Skeletal muscle tissue (tissue), 4 donors: ENCODE data around the gene PCBP2. TPM values are rescaled to one million over a fixed set of nuclear protein-coding genes. Genes with fewer than 3 reads are reported as not detected.
A peak's percentile ranks its signal among the peaks of the same experiment; 100 is the strongest.
"Not testable (repeated sequence)": the region's sequence is repeated elsewhere in the genome, so short reads cannot be mapped to it uniquely, and the experiment has no call there.

Experiments
- H3K27ac ChIP-seq: one replicate; pipeline ENCODE4 v1.7.0; 2013; ENCODE audit warnings: mild to moderate bottlenecking, low read depth, low read length, inconsistent platforms
- H3K27me3 ChIP-seq, 3 donors: one replicate each; pipeline ENCODE4 v1.7.0; 2013; ENCODE audit warnings: low read length in 3 of 3; ENCODE audit not compliant: control insufficient read depth in 3 of 3, insufficient read depth in 3 of 3
- H3K36me3 ChIP-seq, 3 donors: one replicate each; pipeline ENCODE4 v1.7.0; 2013; ENCODE audit warnings: low read length in 3 of 3; ENCODE audit not compliant: control insufficient read depth in 3 of 3, insufficient read depth in 3 of 3
- H3K4me1 ChIP-seq, 3 donors: one replicate each; pipeline ENCODE4 v1.7.0; 2013; ENCODE audit warnings: low read length in 3 of 3, mild to moderate bottlenecking in 3 of 3; ENCODE audit not compliant: control insufficient read depth in 3 of 3, insufficient read depth in 3 of 3
- H3K4me3 ChIP-seq, 3 donors: one replicate each; pipeline ENCODE4 v1.7.0; 2013; ENCODE audit warnings: low read length in 3 of 3
- H3K9ac ChIP-seq, 3 donors: one replicate each; pipeline ENCODE4 v1.7.0; 2013; ENCODE audit warnings: low read length in 3 of 3, mild to moderate bottlenecking in 3 of 3, moderate library complexity in 2 of 3, low read depth in 1 of 3
- H3K9me3 ChIP-seq, 3 donors: one replicate each; pipeline ENCODE4 v1.7.0; 2013; ENCODE audit warnings: low read length in 3 of 3; ENCODE audit not compliant: control insufficient read depth in 3 of 3
- total RNA-seq: library from RNA; depleted of rRNA; stranded (reverse); fragments of >200 nt; gene quantifications from one replicate; pipeline ENCODE4 v1.2.3, GENCODE V29; 2014
- donor health status: Osteomylitis.

The PCBP2 gene
- total RNA-seq, 1 donor from 2014 or later = 281 TPM

- H3K27me3 ChIP-seq, H3K9me3 ChIP-seq, H3K27ac ChIP-seq, H3K9ac ChIP-seq, H3K4me3 ChIP-seq: not testable (repeated sequence)
- Histone ChIP-seq H3K4me1 (peaks cover 20 to 30% (median 20%) of the 10 kb centered on the region in 3 donors), H3K36me3 (peaks cover 50 to 74% (median 70%) of the 10 kb centered on the region in 3 donors)
Measured at GRCh38 chr12:53481458-53481857, 29.6 kb downstream of the PCBP2 start.

GRCh38 chr12:53481939-53482586 lies 30.2 kb downstream of the PCBP2 start:
- Histone ChIP-seq H3K9me3 (no peaks in the 10 kb centered on the region), H3K27me3 (no peaks in the 10 kb centered on the region), H3K9ac (no peak overlapping the region), H3K27ac (no peak overlapping the region), H3K4me3 (no peak overlapping the region), H3K36me3 (peaks cover 50 to 73% (median 69%) of the 10 kb centered on the region in 3 donors), H3K4me1 (peaks cover 17 to 27% (median 18%) of the 10 kb centered on the region in 3 donors)

GRCh38 chr12:53482626-53483168 lies 30.8 kb downstream of the PCBP2 start:
- Histone ChIP-seq H3K36me3 (peaks cover 48 to 74% (median 73%) of the 10 kb centered on the region in 3 donors), H3K9ac (no peak overlapping the region), H3K4me3 (no peak overlapping the region), H3K9me3 (no peaks in the 10 kb centered on the region), H3K27ac (no peak overlapping the region), H3K27me3 (no peaks in the 10 kb centered on the region), H3K4me1 (peaks cover 17 to 27% (median 18%) of the 10 kb centered on the region in 3 donors)

- Histone ChIP-seq H3K27me3 (no peaks in the 10 kb centered on the region), H3K4me1 (peaks cover 12 to 20% (median 13%) of the 10 kb centered on the region in 3 donors), H3K9ac (no peak overlapping the region), H3K4me3 (no peak overlapping the region), H3K27ac (no peak overlapping the region), H3K9me3 (no peaks in the 10 kb centered on the region), H3K36me3 (peaks cover 45 to 72% (median 68%) of the 10 kb centered on the region in 3 donors)
Measured at GRCh38 chr12:53483225-53483978, 31.5 kb downstream of the PCBP2 start.

- H3K36me3 ChIP-seq = peaks cover 43 to 67% (median 63%) of the 10 kb centered on the region in 3 donors
- H3K4me3 ChIP-seq = no peak overlapping the region
- no peak overlapping the region for H3K9ac ChIP-seq
Measured at GRCh38 chr12:53483979-53484377, 32.1 kb downstream of the PCBP2 start.

GRCh38 chr12:53484686-53485575 lies 33.0 kb downstream of the PCBP2 start:
- H3K4me1 ChIP-seq = peaks cover 5 to 12% (median 9%) of the 10 kb centered on the region in 3 donors
- no peaks in the 10 kb centered on the region for H3K9me3 ChIP-seq
- no peak overlapping the region for H3K9ac ChIP-seq
- H3K4me3 ChIP-seq = no peak overlapping the region
- H3K27ac ChIP-seq = no peak overlapping the region
- H3K36me3 ChIP-seq = peaks cover 36 to 59% (median 53%) of the 10 kb centered on the region in 3 donors
- no peaks in the 10 kb centered on the region for H3K27me3 ChIP-seq

More at GRCh38 chr12:53483979-53484377, 32.1 kb downstream of the PCBP2 start:
- Histone ChIP-seq H3K4me1 (peaks cover 8 to 15% (median 10%) of the 10 kb centered on the region in 3 donors), H3K9me3 (no peaks in the 10 kb centered on the region), H3K27me3 (no peaks in the 10 kb centered on the region), H3K27ac (no peak overlapping the region)

GRCh38 chr12:53485955-53486735 lies 34.2 kb downstream of the PCBP2 start:
- no peaks in the 10 kb centered on the region for H3K27me3 ChIP-seq
- no peak overlapping the region for H3K9ac ChIP-seq
- H3K4me3 ChIP-seq = no peak overlapping the region
- H3K27ac ChIP-seq = no peak overlapping the region
- H3K4me1 ChIP-seq = peaks cover 5 to 12% (median 9%) of the 10 kb centered on the region in 3 donors
- no peaks in the 10 kb centered on the region for H3K9me3 ChIP-seq
- peaks cover 29 to 52% (median 47%) of the 10 kb centered on the region in 3 donors for H3K36me3 ChIP-seq

GRCh38 chr12:53486736-53487487 lies 35.0 kb downstream of the PCBP2 start:
- Histone ChIP-seq H3K27ac (no peak overlapping the region), H3K27me3 (no peaks in the 10 kb centered on the region), H3K4me1 (peaks cover 0 to 9% (median 7%) of the 10 kb centered on the region in 3 donors), H3K9ac (peak overlapping the region in 1 of 3 donors; percentile 11), H3K4me3 (no peak overlapping the region), H3K36me3 (peaks cover 26 to 47% (median 41%) of the 10 kb centered on the region in 3 donors), H3K9me3 (no peaks in the 10 kb centered on the region)
